Measurements from ENCODE around the gene RGS17. TPM values are rescaled to one million over a fixed set of nuclear protein-coding genes. Genes with fewer than 3 reads are reported as not detected.

RGS17 gene
- polyA plus RNA-seq, 3 donors, result 1.9 to 3.6 (median 2.4) TPM

GRCh38 chr6:153086225-153086990, 44.7 kb downstream of the RGS17 start:
- no peak for DNase-seq

- DNase-seq, result no peak
Measured at GRCh38 chr6:153085239-153085638, 45.8 kb downstream of the RGS17 start.

GRCh38 chr6:153084393-153084792, 46.7 kb downstream of the RGS17 start:
- DNase-seq, result no peak

GRCh38 chr6:153083869-153084268, 47.2 kb downstream of the RGS17 start:
- no peak for DNase-seq

- DNase-seq, result no peak
Measured at GRCh38 chr6:153081914-153082313, 49.2 kb downstream of the RGS17 start.

GRCh38 chr6:153076431-153076830, 54.7 kb downstream of the RGS17 start:
- DNase-seq, result no peak

- DNase-seq, result no peak
Measured at GRCh38 chr6:153074761-153075160, 56.3 kb downstream of the RGS17 start.

- DNase-seq, result no peak
Measured at GRCh38 chr6:153073841-153074240, 57.2 kb downstream of the RGS17 start.

- no peak for DNase-seq
Measured at GRCh38 chr6:153070756-153071155, 60.3 kb downstream of the RGS17 start.

- DNase-seq, result no peak
Measured at GRCh38 chr6:153069897-153070296, 61.2 kb downstream of the RGS17 start.

- DNase-seq, result no peak
Measured at GRCh38 chr6:153065222-153065621, 65.9 kb downstream of the RGS17 start.

- no peak for DNase-seq
Measured at GRCh38 chr6:153063936-153064335, 67.1 kb downstream of the RGS17 start.

- no peak for DNase-seq
Measured at GRCh38 chr6:153062516-153062915, 68.6 kb downstream of the RGS17 start.

- DNase-seq, result no peak
Measured at GRCh38 chr6:153059757-153060156, 71.3 kb downstream of the RGS17 start.

- no peak for DNase-seq
Measured at GRCh38 chr6:153059311-153059710, 71.8 kb downstream of the RGS17 start.

GRCh38 chr6:153058909-153059308, 72.2 kb downstream of the RGS17 start:
- no peak for DNase-seq

- no peak for DNase-seq
Measured at GRCh38 chr6:153058291-153058690, 72.8 kb downstream of the RGS17 start.

- no peak for DNase-seq
Measured at GRCh38 chr6:153056308-153056707, 74.8 kb downstream of the RGS17 start.

GRCh38 chr6:153051801-153052200, 79.3 kb downstream of the RGS17 start:
- DNase-seq, result no peak

- DNase-seq, result no peak
Measured at GRCh38 chr6:153048631-153049030, 82.5 kb downstream of the RGS17 start.

- no peak for DNase-seq
Measured at GRCh38 chr6:153047386-153047785, 83.7 kb downstream of the RGS17 start.

- no peak for DNase-seq
Measured at GRCh38 chr6:153045271-153045670, 85.8 kb downstream of the RGS17 start.

GRCh38 chr6:153044295-153044694, 86.8 kb downstream of the RGS17 start:
- DNase-seq, result no peak

GRCh38 chr6:153043719-153044118, 87.4 kb downstream of the RGS17 start:
- no peak for DNase-seq

Data from renal pelvis (tissue), 4 donors.